Measurements from ENCODE around the gene CLSTN2. TPM values are rescaled to one million over a fixed set of nuclear protein-coding genes. Genes with fewer than 3 reads are reported as not detected.

CLSTN2 gene
- polyA plus RNA-seq, 12 donors: 2.5 to 5.7 (median 3.4) TPM; not detected in 1

GRCh38 chr3:140284372-140284771 lies 349.4 kb downstream of the CLSTN2 start:
- no peak for DNase-seq

GRCh38 chr3:140285380-140285779 lies 350.4 kb downstream of the CLSTN2 start:
- no peak for DNase-seq

- no peak for DNase-seq
Measured at GRCh38 chr3:140288595-140288994, 353.6 kb downstream of the CLSTN2 start.

- no peak for DNase-seq
Measured at GRCh38 chr3:140290105-140290504, 355.1 kb downstream of the CLSTN2 start.

GRCh38 chr3:140292170-140292569 lies 357.2 kb downstream of the CLSTN2 start:
- DNase-seq: no peak

GRCh38 chr3:140292684-140293083 lies 357.7 kb downstream of the CLSTN2 start:
- DNase-seq: no peak

GRCh38 chr3:140294058-140294457 lies 359.1 kb downstream of the CLSTN2 start:
- no peak for DNase-seq

- peak; percentile 58 for DNase-seq
Measured at GRCh38 chr3:140296796-140297352, 361.9 kb downstream of the CLSTN2 start.

- DNase-seq: no peak
Measured at GRCh38 chr3:140298043-140298442, 363.1 kb downstream of the CLSTN2 start.

GRCh38 chr3:140298569-140299070 lies 363.6 kb downstream of the CLSTN2 start:
- no peak for DNase-seq

GRCh38 chr3:140303875-140304274 lies 368.9 kb downstream of the CLSTN2 start:
- DNase-seq: no peak

GRCh38 chr3:140308535-140308934 lies 373.6 kb downstream of the CLSTN2 start:
- DNase-seq: no peak

GRCh38 chr3:140311428-140311827 lies 376.4 kb downstream of the CLSTN2 start:
- DNase-seq: no peak

- DNase-seq: no peak
Measured at GRCh38 chr3:140315955-140316354, 381.0 kb downstream of the CLSTN2 start.

GRCh38 chr3:140316466-140316865 lies 381.5 kb downstream of the CLSTN2 start:
- no peak for DNase-seq

GRCh38 chr3:140316868-140317400 lies 381.9 kb downstream of the CLSTN2 start:
- no peak for DNase-seq

- no peak for DNase-seq
Measured at GRCh38 chr3:140319739-140320138, 384.8 kb downstream of the CLSTN2 start.

GRCh38 chr3:140323561-140323960 lies 388.6 kb downstream of the CLSTN2 start:
- no peak for DNase-seq

- DNase-seq: no peak
Measured at GRCh38 chr3:140332131-140332530, 397.1 kb downstream of the CLSTN2 start.

- DNase-seq: no peak
Measured at GRCh38 chr3:140334132-140334929, 399.3 kb downstream of the CLSTN2 start.

- DNase-seq: no peak
Measured at GRCh38 chr3:140336465-140336864, 401.5 kb downstream of the CLSTN2 start.

- DNase-seq: no peak
Measured at GRCh38 chr3:140338916-140339315, 403.9 kb downstream of the CLSTN2 start.

GRCh38 chr3:140341203-140341602 lies 406.2 kb downstream of the CLSTN2 start:
- no peak for DNase-seq

All from muscle of arm (tissue), 12 donors.